Suppressor macrophage treated with lipopolysaccharide for 4 hours (primary cell): ENCODE measurements around the gene JUNB.
A peak's percentile ranks its signal among the peaks of the same experiment; 100 is the strongest.

Experiments
- DNase-seq: peaks from one replicate; pipeline ENCODE4 v3.0.0-alpha.2; 2020

JUNB gene

DNA sequence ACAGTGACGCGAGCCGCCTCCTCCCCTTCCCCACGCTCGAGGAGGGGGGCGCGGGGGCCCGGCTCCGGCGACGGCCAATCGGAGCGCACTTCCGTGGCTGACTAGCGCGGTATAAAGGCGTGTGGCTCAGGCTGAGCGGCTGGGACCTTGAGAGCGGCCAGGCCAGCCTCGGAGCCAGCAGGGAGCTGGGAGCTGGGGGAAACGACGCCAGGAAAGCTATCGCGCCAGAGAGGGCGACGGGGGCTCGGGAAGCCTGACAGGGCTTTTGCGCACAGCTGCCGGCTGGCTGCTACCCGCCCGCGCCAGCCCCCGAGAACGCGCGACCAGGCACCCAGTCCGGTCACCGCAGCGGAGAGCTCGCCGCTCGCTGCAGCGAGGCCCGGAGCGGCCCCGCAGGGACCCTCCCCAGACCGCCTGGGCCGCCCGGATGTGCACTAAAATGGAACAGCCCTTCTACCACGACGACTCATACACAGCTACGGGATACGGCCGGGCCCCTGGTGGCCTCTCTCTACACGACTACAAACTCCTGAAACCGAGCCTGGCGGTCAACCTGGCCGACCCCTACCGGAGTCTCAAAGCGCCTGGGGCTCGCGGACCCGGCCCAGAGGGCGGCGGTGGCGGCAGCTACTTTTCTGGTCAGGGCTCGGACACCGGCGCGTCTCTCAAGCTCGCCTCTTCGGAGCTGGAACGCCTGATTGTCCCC, at the start of gene JUNB:
Gene JUNB (plus strand): TSS at position 142 of the 706 bp plus-strand sequence. CDS start 286 bp downstream, at position 428.
- DNase-seq: peak; percentile 100

DNA sequence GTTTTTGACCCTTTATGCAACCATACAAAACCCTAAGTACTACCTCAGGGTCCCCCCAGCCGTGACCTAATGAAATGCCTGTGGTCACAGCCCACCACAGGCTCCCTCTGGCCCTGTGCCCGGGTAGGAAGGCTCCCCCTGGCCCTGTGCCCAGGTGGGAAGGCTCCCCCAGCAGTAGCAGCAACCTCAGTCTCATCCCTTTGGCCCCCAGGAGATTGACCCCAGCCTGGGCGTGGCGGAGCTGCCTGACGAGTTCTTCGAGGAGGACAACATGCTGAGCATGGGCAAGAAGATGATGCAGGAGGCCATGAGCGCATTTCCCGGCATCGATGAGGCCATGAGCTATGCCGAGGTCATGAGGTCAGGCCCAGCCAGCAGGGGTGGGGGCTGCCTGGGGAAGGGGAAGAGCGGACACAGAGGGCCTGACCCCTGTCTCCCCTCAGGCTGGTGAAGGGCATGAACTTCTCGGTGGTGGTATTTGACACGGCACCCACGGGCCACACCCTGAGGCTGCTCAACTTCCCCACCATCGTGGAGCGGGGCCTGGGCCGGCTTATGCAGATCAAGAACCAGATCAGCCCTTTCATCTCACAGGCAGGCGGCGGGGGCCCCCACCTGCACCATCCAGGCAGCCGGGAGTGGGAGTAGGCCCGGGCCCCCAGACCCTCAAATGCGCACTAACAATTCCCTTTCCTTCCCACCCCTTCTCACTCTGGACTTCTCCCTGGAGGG, 46.0 kb upstream of the JUNB start:
- DNase-seq: no peak

DNA sequence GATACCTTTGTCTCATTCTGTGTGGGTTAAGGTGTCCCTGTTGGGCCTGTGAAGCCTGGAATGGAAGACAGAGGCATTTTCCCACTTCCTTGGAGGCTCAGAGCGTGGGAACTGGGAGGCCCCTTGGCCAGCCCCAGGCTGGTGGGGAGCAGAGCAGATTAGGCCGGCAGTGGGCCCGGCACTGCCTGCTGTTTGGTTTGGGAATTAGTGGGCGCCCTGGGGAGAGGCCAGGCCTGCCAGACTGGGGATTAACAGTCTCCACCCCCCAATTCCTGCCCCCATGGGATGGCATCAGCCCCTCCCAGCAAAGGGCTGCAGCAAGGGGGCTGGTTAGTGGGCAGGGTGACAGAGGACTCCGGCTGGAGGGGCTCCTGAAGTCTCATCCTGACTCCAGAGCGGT, 42.8 kb upstream of the JUNB start:
- no peak for DNase-seq

DNA sequence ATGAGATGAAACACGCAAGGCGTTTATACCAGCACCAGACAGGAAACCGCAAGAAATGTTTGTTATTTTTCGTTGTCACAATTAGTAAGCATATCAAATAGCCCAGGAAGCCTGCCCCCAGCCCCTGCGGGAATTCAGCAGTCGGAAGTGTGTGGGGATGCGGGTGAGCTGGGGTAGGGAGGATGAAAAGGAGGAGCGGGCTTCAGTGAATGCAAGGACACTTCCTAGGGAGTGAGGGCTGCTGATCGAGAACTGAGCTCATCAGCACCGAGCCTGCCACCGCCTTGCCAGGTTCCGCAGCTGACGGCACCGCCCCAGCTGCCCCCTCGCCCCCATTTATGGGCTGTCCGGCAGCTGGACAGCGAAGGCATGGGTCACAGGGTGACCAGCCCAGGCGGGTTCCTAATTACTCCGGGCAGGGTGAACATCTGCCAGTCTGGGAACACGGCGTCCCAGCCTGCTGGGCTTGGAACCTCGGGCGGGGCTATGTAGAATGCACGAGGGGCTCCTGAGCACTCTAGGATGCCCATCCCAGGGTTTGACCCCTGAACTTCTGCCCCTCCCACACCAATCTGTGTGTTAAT, 41.3 kb upstream of the JUNB start:
- no peak for DNase-seq

DNA sequence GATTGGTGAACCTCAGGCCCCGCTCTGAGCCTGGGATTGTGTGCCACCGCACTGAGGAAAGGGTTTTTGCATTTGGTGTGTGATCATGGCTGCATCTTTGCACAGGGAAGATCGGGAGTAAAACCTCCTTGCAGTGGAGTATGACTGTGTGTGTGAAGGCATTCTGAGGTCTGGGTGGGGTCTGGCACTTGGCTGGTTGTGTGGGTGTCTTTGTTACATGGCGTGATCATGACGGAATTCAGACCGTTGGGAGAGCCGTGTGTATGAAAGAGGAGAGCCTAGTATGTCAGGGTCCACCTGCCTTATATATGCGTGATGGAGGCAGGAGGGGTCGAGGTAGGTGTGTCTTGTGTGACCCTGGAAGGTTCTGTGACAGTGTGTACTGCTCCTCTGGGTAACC, 40.4 kb upstream of the JUNB start:
- DNase-seq: no peak

DNA sequence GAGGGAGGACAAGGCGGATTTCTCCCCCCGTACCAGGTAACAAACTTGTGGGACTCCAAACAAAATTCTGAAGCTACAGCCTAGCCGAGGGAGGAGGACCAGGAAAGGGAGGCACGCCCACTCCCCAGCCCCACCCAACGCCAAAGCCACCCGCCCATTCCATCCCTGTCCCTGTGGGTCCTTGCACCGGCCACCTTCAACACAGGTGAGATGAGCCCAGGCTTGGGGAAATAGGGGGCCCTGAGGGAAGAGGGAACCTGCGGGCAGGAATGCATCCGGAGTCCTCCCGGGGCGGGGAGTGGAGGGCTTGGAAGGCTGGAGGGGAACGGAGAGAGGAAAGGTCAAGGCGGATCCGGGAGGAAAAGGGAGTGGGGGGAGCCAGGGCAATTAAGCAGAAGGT, 39.7 kb upstream of the JUNB start, which contains the start of gene BEST2:
Gene BEST2 (plus strand): TSS at position 157 of the 400 bp plus-strand sequence. CDS start 802 bp downstream, outside the sequence.
- DNase-seq: no peak

DNA sequence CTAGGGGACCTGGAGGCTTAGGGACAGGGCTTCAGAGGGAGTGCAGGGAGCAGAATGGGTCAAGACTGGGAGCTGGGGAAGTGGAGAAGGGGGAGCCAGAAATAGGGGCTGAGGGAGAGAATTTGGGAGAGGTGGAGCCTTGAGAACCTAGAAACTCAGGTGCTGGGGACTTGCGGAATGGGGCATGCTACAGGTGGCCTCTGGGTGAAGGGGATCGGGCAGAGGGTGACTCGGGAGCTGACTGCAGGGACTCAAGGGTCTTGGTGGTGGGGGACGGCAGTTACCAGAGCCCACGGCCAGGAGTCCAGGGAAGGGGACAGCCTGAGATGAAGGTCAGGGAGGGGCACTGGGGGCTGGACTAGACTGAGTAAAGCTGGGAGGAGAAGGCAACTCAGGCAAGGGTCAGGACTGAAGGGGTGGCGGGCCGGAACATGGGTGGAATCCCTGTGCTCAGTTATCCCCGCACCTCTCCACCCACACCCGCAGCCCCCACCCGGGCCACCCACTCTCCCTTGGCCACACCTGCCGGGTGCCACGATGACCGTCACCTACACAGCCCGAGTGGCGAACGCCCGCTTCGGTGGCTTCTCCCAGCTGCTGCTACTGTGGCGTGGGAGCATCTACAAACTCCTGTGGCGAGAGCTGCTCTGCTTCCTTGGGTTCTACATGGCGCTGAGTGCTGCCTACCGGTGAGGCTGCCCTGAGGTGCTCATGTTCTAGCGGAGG, 39.1 kb upstream of the JUNB start:
- DNase-seq: no peak

DNA sequence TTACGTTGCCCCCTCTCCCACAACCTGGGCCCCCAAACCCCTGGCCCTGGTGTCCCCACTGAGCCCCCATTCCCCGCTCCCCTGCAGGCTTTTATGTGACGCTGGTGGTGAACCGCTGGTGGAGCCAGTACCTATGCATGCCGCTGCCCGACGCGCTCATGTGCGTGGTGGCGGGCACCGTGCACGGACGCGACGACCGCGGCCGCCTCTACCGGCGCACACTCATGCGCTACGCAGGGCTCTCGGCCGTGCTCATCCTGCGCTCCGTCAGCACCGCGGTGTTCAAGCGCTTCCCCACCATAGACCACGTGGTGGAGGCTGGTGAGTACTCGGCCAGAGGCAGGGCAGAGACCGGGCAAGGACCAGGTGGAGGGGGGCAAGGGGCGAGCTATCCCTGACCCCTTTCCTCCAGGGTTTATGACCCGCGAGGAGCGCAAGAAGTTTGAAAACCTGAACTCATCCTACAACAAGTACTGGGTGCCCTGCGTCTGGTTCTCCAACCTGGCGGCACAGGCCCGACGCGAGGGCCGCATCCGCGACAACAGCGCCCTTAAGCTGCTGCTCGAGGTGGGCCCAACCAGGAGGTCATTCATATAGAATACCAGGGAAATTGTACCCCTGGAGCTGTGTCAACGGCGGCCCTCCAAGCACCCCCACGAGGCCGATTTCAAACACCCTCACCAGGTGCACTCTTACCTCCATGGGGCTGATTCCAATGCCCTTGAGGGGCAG, 36.7 kb upstream of the JUNB start:
- DNase-seq: no peak

DNA sequence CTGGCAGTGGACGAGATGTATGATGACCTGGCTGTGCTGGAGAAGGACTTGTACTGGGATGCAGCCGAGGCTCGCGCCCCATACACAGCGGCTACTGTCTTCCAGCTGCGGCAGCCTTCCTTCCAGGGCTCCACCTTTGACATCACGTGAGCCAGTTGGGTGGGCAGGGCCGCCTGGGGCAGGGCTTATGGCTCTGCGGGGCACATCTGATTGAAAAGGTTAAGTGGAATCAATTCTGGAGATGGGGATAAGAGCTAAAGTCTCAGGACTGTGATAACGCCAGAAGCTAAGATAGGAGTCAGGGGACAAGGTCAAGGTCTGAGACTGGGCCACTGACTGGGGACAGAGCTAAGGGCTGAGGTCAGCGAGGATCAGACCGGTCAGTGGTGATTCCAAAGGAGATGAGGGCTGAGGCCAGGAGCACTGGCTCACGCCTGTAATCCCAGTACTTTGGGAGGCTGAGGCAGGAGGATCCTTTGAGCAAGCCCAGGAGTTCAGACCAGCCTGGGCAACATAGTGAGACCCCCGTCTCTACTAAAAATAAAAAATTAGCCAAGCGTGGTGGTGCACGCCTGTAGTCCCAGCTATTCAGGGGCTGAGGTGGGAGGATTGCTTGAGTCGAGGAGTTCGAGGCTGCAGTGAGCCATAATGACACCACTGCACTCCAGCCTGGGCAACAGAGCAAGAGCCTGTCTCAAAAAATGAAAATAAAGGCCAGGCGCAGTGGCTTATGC, 35.0 kb upstream of the JUNB start:
- DNase-seq: no peak

DNA sequence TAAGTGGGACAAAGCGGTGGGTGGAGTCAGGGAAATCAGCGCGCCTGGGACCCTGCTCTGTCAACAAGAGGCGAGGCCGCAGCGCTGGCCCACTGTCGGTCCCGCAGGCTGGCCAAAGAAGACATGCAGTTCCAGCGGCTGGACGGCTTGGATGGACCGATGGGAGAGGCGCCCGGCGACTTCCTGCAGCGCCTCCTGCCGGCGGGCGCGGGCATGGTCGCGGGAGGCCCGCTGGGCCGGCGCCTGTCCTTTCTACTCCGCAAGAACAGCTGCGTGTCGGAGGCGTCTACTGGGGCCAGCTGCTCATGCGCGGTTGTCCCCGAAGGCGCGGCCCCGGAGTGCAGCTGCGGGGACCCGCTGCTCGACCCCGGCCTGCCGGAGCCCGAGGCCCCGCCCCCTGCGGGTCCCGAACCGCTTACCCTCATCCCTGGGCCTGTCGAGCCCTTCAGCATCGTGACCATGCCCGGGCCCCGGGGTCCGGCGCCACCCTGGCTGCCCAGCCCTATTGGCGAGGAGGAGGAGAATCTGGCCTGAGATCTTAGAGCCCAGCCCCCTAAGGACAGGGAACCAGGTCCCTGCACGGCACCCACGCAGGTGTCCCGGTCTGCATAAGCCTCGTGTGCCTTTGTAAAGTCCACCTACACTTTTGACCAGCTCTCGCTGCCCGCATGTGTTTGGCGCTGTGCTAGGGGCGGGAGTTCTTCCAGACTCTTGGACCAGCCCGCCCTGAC, 33.6 kb upstream of the JUNB start:
- DNase-seq: peak; percentile 86

DNA sequence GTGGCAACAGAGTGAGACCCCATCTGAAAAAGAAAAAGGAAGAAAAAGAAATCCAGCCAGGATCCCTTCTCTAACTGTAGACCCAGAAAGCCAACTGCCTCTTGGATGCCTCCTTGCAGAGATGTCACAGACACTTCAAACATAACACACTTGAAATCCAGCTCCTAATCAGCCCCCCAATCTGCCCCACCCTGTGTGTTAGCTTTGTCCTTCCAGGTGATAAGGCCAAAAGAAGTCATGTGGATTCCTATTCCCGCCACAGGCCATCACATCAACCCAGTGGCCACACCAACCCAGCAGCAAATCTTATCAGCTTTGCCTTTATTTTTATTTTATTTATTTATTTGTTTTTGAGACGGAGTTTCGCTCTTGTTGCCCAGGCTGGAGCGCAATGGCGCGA, 31.6 kb upstream of the JUNB start:
- no peak for DNase-seq

DNA sequence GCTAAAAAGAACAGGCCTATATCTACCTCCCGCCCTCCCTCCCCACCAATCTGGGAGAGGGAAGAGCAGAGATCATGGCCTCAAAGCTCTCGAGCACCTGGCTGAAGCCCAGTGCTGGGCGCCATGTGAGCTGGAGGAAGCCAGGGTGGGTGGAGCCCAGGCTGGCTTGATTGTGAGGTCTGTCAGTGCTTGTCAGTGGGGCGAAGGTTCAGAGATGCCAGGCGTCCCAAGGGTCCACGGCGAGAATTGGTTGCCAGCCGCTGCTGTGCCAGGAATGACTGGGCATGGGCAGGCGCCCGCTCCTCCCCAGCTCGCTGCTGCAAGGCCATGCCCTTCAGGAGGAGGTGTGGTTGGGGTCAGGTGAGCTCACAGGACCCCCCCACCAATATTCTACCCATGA, 28.2 kb upstream of the JUNB start:
- no peak for DNase-seq

DNA sequence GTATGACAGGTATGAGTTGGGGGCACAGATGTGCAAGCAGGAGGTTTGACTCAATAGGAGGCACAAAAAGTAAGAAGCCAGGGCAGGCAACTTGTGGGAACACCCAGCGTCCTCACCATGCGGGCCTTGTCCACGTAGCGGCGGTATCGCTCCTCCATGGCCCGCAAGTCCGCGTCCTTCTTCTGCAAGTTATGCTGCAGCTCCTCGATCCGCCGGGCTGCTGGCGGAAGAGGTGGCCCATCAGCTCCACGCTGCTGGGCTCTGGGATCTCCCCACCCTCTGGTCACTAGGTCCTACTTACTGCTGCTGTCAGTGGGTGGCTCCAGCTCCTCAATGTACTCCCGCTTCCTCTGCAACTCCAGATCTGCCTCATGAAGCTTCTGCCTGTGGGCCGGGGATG, 26.6 kb upstream of the JUNB start:
- DNase-seq: no peak

DNA sequence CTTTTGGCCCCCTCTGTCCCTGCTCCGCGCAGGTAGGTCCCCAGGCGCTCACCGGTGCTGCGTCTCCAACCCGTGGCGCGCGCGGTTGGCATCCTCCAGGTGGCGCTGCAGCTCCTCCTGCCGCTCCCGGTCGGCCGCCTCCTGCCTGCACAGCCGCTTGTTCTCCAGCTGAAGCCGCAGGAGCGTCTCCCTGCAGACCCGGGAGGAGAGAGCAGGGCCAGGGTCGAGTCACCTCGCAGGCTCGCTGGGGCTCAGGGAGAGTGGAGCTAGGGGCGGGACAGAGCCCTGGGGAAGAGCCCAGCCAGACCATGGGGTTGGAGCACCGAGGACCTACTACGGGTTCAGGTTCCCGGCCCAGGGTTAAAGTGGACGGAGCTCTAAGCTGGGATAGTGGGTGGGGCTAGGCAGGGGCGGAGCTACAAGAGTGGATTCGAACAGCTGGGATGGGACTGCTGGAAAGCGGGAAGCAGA, 25.2 kb upstream of the JUNB start:
- DNase-seq: peak; percentile 90

DNA sequence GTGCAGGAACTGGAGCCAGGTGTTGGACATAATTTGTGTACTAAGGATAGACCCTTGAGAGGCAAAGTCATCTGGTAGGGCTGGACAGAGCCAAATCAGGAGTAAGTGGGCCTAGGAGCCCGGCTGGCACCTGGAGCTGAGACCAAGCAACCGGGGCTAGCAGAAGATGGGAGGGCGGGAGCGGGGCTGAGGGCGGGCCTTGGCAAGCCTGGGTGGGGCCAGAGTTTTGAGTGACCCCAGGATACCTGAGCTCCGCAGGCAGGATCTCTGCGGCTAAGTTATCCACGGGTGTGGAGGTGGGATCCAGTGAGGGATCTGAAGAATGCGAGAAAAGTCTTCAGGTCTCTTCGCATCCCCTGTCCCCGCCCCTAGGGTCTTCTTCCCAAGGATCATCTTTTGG, 24.1 kb upstream of the JUNB start:
- DNase-seq: no peak

DNA sequence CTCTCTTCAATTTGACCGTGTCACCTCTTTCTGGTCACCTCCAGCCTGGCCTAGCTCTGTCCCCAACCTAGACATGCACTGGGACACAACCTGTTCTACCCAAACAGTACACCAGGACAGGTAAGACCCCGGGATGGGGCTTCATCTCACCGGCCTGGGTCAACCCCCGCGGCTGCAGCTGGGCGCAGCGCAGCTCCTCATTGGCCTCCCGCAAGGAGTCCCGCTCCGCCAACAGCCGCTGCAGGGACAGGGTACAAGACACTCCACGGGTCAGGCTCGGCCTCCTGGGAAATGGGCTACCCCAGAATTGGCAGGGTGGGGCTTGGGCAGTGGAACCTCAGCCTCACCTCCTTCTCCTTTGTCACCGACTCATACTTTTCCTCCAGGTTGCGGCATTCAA, 23.6 kb upstream of the JUNB start:
- DNase-seq: no peak

DNA sequence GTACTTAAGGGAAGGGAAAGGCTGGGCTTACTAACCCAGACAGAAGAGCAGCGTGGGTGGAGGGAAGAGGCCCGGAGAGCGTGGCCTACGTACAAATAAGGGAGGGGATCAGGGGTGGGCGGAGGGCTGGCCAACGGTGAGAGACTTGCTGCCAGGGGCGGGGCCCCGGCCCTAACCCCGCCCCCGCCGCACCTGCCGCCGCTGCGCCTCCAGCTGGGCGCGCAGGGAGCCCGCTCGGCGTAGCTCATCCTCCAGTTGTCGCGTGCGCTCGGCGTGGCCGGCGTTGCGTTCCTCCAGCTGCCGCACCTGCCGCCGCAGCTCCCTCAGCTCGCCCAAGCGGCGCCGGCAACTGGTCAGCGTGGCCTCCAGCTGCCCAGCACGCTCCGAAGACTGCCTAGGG, 21.6 kb upstream of the JUNB start:
- no peak for DNase-seq

DNA sequence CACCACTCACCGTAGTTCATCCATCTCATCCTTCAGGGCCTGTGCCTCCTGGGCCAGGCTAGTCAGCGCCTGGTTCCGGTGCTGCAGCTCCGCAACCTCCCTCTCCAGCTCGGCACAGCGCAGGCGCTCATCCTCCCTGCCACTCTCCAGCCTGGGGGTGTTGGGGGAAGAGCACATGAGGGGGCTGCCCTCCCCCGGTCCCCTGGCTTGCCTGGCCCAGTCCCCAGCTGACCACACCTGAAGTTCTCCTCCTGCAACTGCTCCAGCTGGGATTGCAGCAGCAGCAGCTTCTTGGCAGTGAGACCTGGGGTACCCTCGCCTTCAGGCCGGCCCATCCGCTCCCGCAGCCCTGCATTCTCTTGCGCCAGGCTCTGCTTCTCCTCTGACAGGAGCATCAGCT, 20.4 kb upstream of the JUNB start:
- no peak for DNase-seq

DNA sequence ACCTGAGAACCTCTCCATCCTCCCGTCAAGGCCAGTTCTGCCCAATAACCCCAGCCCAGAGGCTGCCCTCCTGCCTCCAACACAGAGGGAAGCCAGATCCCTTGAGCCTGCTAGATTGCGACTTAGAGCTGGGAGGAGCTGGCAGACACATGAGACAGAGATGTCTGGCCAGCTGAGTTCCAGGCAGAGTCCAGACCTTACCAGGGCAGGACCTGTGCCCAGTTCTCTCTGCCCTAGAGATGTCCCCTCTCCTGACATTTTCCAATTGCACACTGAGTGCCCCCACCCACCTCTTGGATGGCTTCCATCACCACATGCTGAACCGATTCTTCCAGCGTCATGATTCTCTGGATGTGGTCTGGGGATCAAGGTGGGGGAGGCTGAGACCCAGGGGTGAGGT, 19.0 kb upstream of the JUNB start:
- no peak for DNase-seq

DNA sequence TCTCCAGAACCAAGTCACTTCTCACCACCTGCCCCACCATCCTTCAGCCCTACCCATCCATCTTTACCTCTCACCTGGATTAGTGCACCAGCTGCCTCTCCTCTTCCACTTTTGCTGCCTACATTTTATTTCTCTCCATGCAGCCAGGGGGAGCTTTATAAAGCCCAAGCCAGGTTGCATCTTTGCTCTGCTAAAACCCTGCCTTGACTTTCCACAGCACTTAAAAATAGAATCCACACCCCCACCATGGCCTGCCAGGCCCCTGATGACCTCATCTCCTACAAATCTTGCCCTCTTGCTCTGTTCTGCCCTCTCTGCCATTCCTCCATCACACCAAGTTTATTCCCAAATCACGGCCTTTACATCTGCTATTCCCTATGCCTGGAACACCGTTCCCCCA, 17.7 kb upstream of the JUNB start:
- DNase-seq: no peak
